HG03442 (cell line): ENCODE results near the gene RASGRP2.
"Not testable (repeated sequence)": the region's sequence is repeated elsewhere in the genome, so short reads cannot be mapped to it uniquely, and the experiment has no call there.

Experiments used
- ATAC-seq: cut with Tn5 transposase; IDR thresholded peaks from one replicate; pipeline ENCODE4 v1.9.1; 2021; ENCODE audit warnings: mild to moderate bottlenecking, moderate library complexity; ENCODE audit not compliant: unreplicated experiment

Gene RASGRP2

DNA sequence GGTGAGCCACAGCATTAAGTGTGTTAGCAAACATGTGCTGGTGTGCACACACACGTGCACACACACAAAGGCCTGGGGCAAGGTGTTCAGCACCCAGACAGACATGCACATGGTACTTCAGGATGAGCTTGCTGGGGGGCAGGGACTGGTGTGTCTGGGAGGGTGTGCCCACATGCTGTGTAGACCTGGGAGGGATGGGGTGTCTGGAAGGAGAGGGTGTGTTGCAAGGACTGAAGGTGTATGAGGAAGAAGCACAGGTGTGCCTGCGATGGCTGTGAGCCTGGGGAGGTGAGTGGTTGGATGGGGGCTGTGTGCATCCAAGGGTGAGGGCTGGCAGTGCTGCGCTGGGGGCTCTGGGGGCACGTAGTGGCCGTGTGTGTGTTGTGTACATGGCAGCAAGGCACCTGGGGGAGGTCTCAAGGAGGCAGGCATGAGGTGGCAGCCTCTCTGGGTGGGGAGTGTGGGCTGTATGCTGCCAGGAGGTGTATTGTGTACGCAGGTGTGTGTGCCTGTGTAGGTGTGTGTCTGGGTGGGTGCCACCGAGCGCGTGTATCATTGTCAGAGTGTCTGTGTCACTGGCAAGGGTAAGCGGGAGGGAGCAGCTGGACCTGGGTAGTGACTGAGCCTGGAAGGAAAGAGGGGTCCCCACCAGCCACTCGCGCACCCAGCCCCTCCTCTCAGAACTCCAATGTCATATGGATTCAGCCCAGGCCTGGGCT lies 23.1 kb downstream of the RASGRP2 start:
- no peak for ATAC-seq

DNA sequence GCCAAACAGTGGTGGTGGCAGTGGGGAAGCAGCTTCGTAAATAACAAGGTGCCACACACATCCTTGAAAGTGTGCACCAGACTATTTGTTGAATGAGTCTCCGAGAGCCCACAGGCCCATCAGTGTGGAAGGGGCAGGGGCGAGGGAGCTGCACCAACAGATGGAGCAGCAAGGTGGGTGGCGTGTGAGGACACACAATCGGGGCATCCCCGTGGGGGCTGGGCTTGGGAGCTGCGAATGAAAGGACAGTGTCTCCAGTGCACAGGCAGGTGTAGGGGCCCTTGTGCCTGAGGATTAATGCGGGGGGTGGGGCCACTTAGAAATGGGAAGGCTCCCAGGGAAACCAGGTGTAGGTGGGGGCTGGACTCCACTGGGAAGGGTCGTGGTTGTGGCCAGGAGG lies 23.8 kb downstream of the RASGRP2 start:
- no peak for ATAC-seq

DNA sequence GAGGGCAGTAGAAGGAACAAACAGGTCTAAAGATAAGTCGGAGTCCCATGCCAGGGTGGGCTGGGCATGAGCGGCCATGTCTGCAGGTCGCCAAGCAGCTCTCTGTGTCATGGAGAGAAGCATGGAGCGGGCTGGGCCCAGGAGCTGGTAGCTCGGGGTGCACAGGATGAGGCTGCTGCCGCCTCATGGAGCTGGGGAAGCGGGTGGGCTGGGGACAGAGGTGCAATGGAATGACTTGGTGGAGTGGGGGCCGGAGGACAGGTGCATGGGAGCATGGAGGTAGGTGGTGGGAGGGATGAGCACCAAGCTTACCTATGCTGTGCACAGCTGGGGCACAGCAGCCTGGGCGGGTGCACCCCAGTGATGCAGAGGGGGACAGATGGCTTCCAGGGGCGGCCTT lies 24.5 kb downstream of the RASGRP2 start:
- no peak for ATAC-seq

DNA sequence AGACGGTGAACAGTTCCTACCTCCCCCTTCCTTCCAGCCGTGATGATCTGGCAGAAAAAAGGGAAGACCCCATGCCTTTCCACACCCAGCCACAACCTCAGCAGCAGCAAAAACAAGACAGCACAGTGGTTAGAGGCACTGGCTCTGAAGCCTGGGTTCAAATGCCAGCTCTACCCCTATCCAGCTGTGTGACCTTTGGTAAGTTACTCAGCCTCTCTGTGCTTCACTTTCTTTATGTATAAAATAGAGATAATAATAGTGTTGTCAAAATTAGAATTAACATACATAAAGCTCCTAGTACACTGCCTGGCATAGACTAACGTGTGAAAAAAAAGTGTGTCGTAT lies 25.2 kb downstream of the RASGRP2 start:
- no peak for ATAC-seq

DNA sequence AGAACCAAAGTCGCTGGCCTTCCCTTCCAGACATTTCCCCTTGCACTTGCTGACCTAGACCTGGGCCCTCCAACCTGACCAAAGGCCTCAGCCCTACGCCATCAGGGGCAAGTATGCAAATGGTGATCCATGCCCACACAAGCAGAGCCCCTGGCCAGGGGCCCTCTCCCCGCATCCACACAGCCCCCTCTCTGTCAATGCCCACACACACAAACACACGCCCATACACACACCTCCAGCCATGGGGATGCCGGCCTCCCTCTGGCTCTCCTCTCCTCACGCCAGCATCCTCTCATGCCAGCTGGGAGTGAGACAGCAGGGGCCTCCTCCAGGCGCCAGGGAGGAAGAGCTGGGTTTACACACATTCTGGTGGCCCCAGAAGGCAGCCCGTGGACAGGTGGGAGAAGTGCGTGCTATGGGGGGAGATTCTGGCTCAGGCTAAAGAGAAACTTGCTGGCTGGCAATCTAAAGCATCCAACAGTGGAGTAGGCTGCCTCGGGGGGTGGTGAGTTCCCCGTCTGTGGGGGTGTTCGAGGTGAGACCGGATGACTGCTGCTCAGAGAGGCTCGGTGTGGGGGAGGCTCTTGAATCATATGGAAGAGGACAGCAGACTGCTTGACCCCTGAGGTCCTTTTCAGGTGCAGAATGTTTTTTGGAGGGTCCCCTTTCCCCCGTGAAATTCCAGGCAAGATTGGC lies 25.7 kb downstream of the RASGRP2 start:
- ATAC-seq = no peak

DNA sequence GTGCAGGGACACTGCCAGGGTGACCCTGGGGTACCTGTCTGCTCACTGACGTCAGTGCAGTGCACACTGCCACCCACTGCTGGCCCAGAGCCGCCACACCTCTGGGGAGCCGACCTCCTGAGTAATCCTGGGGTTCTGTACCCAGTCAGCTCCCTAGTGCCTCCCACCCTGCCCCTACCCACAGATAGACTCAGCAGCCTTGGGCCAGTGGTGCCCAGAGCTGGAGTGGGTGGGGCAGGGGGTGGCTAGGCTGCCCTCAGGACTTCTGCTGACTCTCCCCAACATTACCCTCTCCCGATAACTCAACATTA lies 26.7 kb downstream of the RASGRP2 start:
- no peak for ATAC-seq

DNA sequence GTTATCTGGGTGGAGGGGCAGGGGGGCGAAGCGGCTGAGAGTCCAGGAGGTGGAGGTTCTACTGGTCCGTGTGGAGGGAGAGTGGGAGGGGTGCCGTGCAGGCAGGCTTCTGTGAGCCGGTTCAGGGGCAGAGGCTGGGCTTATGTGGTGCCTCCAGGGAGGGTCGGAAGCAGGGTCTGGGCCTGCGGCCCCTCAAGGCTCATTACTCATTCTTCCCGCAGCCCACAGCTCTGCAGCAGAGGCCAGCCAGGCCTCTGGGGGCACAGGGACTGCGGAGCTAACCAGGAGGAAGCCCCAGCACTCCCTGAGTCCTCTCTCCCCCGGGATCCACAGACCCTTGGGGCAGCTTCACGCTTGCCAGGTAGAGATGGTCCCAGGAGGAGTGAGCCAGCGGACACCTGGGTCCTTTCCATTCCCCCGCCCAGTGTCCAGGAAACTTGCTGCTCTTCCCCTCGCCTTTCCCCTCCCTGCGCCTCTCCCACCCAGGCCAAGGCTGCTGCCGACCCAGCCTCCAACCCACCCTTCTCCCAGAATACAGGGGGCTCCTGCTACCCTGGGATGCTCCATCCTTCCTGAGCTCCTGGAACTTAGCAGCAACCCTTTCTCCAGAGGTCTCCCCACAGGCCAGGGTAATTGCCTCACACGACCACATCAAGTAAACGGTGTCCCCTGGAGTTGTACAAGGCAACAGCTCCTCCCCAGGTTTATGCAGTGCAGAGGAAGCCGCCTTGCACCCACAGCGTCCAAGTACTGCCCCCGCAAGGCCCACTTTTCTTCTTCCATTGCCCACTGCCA lies 27.3 kb downstream of the RASGRP2 start:
- ATAC-seq = no peak

DNA sequence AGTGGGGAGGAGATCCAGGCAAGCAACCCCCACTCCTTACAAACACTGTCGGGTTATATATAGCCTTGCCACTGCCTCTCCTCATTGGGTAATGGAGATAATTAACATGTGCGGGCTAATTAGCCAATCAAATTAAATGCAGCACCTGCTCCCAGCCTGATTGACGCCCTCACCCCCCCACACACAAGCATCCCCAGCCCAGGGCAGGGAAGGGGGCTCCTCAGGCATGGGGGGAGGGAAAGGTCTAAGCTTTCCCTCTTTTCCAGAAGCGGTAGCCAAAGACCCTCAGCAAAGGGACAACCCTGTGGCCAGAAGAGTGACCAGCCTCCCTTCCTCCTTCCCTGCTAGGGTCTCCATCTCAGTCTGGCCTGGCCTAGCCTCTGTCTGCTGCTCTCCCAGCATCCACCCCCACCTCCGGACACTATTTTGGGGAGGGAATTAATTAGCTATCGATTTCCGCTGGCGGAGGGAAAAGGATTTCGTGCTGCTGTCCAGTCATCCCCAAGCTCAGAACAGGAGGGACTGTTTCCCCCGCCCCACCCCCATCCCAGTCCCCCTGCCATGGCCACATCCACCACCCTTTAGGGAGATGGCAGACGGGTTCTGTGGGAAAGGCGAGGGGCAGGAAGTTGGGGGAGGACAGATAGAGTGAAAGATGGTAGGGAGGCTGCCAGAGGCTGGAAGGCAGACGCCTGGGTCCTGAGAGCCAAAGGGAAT lies 28.0 kb downstream of the RASGRP2 start:
- no peak for ATAC-seq

DNA sequence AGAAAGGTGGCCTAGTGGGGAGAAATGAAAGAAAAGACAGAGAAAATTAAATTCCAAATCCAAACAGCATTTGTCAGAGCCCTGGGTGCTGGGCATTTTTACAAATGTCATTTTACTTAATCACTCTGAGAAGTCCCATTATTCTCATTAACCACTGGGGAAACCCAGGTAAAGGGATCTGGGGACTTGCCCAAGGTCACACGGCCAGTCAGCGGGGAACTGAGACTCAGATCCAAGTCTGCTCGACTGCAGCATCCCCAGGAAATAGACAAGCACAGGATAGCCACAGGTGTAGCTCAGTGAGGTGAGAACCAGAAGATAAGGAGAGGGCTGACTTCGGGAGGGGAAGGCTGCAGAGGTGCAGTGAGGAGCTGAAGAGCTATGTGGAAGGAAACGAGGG lies 28.8 kb downstream of the RASGRP2 start:
- ATAC-seq = no peak

DNA sequence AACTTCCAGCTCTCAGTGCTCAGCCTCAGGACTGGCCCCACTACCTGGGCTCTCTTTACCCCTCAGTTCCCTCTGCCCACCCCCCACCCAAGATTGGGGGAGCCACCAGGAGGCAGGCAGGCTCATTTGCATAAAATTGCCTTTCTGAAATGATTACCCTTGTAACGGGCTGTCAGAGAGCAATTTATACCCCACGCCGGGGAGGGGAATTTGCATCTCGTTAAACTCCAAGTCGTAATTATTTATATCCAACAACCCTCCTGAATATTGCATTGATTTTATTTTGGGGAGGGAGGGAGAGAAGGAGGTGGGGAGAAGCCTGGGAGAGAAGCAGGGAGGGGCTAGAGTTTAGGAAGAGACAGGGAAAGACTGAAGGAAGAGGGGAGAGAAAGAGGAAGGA lies 29.3 kb downstream of the RASGRP2 start:
- ATAC-seq = no peak

DNA sequence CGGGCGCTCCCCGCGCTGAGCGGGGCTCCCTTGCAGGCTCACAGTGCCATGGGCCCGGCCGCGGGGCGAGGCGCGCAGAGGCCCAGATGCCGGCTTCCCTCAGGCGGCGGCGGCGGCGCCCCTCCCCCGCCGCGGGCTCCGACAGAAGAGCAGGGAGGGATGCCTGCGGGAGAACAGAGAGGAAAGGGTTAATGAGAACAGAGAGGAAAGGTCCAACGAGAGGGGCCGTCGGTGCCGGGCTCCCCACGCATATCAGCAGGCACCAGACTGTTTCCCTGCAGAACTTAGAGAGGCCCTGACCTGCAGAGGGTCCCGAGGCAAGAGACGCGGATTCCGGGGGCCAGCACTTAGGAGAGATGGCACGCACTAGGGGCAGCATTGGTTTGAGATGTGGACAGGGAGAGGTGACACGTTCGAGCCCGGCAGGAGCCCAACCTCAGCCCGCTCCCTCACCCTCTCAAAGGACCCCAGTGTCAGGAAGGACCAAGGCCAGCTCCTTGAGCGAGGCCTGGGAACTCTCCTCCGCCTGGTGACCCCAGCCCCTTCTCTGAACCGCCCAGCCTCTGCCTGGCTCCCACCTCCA lies 30.1 kb downstream of the RASGRP2 start:
- ATAC-seq = no peak

DNA sequence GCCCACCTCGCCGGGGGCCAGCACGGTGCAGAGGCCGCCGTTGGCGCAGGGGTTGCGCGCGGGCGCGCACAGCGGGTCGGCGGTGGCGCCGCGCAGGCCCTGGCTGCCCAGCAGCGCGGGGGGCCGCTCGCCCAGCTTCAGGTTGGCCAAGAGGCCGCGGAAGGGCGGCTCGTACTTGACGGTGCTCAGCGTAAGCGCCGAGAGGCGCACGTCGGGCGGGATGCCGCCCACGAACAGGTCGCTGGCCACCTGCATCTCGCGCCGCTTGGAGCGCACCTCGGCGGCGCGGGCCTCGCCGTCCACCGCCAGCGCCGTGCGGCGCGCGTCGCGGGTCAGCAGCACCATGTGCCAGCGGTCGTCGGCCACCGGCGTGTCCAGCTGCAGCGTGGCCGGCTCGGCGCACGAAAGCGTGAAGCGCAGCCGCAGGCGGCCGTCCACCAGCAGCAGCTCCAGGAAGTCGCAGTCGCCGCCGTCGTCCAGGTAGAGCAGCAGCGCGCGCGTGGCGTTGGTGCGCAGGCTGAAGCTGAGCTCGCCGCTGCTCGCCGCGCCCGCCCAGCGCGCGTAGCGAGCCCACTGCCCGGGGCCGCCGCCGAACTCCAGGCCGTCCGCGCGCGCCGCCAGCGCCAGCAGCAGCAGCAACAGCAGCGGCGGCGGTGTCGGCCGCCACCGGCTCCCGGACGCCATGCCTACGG lies 30.8 kb downstream of the RASGRP2 start:
- ATAC-seq = no peak

DNA sequence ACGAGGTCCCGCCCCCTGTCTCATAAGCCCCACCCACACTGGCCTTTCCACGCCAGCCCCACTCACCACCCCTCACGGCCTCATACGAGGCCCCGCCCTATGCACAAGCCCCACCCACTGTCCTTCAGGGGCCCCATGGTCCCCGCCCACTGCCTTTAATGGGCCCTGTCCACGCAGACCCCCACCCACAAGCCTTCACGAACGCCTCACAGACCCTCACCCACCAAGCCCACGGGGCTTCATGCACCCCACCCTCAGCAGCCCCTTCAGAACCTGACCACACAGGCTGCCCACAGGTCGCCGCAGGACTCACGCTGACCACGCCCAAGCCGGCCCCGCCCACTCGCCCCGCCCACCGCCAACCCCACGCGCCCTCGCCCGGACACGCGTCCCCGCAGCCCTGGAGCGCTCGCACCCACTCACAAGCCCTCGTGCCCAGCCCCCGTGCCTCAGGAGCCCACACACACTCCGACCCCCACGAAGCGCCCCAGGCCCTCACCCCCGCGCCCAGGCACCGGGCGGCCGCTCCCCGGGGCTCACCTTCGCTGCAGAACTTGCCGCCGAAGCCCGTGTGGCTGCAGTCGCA lies 31.4 kb downstream of the RASGRP2 start:
- ATAC-seq = no peak

DNA sequence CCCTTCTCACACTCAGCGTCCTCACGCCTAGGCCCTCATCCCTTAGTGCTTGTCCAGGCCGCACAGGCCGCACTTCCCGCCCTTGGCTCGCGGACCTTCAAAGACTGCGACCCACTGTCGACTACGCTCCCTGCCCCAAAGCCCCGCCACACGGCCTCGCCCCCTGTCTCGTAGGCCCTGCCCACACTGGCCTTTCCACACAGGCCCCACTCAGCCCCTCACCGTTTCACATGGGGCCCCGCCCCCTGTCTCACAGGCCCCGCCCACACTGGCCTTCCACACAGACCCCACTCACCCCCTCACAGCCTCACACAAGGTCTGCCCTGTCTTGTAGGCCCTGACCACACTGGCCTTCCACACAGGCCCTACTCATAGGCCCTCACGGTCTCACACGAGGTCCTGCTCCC lies 32.0 kb downstream of the RASGRP2 start:
- ATAC-seq = no peak

DNA sequence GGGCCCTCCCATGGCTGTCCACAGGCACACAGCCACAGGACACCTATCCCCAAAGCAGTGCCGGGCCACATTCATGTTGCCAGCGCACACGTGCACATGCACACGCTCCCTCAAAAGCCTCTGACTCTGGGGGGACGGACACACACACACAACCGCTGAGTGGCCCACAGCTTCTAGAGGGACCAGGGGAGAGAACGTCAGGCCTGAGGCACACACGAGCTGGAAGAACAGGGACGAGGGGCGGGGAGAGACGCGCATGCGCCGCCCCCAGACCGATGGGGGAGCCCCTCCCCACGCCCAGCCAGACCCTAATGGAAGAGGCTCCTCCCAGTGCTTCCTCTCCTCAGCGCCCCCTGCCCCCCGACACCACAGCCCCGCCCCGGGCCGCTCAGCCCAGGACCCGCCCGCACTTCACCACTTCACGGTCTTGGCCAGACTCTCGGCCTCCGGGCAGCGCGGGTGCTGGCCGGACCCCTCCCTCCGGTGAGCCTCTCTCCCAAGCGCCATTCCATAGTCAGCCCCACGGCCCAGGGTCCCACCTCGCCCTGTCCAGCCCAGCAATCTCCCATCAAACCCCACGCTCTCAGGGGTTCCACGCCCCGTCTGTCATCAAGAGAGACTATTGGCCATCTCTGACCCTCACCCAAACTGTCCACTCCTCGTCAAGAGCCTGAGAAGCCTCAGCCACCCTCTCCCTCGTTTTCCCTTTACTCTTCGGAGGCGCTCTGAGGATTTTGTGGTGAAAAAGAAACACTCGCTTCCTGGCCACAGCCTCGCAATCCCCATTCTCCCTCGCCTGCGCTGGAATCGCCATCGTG lies 32.6 kb downstream of the RASGRP2 start:
- ATAC-seq = no peak

DNA sequence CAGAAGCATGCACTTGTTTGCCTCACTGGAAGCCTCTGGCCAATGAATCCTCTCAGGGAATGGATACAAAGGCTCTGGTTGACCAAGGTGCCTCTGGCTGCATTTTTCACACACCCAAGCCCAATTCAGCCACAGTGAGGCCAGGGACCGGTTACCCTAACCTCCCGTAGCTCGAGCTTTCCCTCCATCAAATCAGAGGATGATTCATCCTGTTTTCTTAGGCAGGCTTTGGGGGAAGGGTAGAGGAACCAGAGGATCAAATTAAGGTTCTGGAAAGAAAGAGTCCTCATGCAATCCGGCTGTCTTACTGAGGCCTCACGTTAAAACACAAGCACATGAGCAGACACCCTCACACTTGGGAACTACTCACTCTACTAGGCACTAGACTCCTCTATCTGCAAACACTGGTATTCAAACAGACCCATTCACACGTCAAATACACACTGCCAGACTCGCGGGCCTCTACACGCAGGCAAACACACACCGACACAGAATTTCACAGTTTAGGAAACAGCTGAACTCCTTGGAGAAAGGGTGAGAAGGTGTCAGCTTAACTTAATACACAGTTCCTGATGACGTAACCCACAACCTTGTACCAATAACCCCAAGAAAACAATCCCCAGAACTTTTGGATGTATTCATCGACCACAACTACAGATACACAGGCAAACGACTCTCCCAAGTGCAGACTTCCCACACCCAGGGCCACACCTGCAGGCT lies 33.4 kb downstream of the RASGRP2 start:
- no peak for ATAC-seq

DNA sequence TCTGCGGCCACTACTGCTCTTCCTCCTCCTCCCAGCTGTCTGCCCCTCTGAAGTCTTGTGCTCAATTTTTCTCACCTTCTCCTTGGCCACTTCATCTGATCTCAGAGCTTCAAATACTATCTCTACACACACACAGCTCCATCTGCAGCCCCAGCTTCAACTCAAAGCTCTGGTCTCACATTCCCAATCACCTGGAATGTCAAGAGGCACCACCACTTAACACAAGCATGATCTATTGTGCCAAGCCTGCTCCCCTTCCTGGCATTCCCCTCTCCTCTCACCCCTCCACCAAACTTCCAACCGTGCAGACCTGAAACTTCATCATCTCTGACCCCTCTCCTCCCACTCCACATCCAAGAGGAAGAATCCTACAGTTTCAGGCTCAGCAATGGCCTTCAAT lies 38.4 kb downstream of the RASGRP2 start:
- no peak for ATAC-seq

DNA sequence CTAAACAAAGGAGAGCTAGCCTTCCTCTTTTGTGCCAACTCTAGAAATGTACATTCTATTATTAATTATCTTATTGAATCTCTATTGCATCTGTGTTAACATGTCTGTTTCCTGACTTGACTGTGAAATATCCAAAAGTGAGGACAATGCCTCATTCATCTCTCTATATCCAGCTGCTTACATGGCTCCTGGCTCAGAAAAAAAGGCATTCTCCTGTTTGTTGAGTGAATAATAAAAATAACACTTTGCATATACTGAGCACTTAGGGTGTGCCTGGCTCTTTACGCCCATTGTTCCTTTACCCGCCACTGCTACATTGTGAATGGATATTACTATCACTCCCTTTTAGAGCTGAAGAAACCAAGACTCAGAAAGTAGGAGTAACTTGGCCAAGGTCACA lies 40.9 kb downstream of the RASGRP2 start:
- no peak for ATAC-seq

DNA sequence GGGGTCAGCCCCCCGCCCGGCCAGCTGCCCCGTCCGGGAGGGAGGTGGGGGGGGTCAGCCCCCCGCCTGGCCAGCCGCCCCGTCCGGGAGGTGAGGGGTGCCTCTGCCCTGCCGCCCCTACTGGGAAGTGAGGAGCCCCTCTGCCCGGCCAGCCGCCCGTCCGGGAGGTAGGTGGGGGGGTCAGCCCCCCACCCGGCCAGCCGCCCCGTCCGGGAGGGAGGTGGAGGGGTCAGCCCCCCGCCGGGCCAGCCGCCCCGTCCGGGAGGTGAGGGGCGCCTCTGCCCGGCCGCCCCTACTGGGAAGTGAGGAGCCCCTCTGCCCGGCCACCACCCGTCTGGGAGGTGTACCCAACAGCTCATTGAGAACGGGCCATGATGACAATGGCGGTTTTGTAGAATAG lies 42.0 kb downstream of the RASGRP2 start:
- ATAC-seq = not testable (repeated sequence)
